Right lobe of liver (tissue), 4 donors: ENCODE data around the gene COLEC12.

Source experiments
- POLR2A ChIP-seq: fragments of 450-650 bp; IDR thresholded peaks from one replicate; pipeline ENCODE4 v1.6.1; 2017; ENCODE audit warnings: antibody characterized with exemption, mild to moderate bottlenecking
- TF ChIP-seq, protein P1 (sequence below), 4 donors: fragments of 200-600 bp in 3 of 4; fragments of 450-650 bp in 1 of 4; IDR thresholded peaks; one replicate each; pipeline versions ENCODE4 v1.5.1 to v1.8.0; 2016 to 2022; ENCODE audit warnings: antibody characterized with exemption in 4 of 4, mild to moderate bottlenecking in 2 of 4
- donor health status: DM: no; HTN: no; CAD: no.
- donor health status: DM: no; HTN: no; CAD: no.
- donor health status: DM: no; HTN: yes; CAD: no.

GRCh38 chr18:398935-399630 lies 101.4 kb downstream of the COLEC12 start:
- TF ChIP-seq POLR2A: no peak
- TF ChIP-seq, protein P1, sequence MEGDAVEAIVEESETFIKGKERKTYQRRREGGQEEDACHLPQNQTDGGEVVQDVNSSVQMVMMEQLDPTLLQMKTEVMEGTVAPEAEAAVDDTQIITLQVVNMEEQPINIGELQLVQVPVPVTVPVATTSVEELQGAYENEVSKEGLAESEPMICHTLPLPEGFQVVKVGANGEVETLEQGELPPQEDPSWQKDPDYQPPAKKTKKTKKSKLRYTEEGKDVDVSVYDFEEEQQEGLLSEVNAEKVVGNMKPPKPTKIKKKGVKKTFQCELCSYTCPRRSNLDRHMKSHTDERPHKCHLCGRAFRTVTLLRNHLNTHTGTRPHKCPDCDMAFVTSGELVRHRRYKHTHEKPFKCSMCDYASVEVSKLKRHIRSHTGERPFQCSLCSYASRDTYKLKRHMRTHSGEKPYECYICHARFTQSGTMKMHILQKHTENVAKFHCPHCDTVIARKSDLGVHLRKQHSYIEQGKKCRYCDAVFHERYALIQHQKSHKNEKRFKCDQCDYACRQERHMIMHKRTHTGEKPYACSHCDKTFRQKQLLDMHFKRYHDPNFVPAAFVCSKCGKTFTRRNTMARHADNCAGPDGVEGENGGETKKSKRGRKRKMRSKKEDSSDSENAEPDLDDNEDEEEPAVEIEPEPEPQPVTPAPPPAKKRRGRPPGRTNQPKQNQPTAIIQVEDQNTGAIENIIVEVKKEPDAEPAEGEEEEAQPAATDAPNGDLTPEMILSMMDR (IDR thresholded peaks at IDR 0.05): no peak
